Naive thymus-derived CD4-positive, alpha-beta T cell (primary cell): ENCODE measurements around the gene SLC2A4. TPM values are rescaled to one million over a fixed set of nuclear protein-coding genes. Genes with fewer than 3 reads are reported as not detected.
A peak's percentile ranks its signal among the peaks of the same experiment; 100 is the strongest.

Experiments used
- ATAC-seq: fragments of 150-1000 bp; cut with Tn5 transposase; 2 replicates; pipeline ENCODE4 v1.10.0; 2021; ENCODE audit warnings: mild to moderate bottlenecking, moderate library complexity
- CTCF ChIA-PET: fragments of 350-600 bp; sonication (Branson Sonifier 250); formaldehyde crosslinking; loops from one replicate; lab custom pipeline; 2021; ENCODE audit warnings: antibody characterized with exemption; lab: Charles Lee
- POLR2A ChIA-PET: fragments of 350-600 bp; sonication (Branson Sonifier 250); formaldehyde crosslinking; loops from one replicate; lab custom pipeline; 2021; ENCODE audit warnings: antibody characterized with exemption, inconsistent platforms; lab: Charles Lee
- DNase-seq, 9 donors: peaks; one replicate each; pipeline versions ENCODE4 v3.0.0 to v3.0.0-alpha.2; 2020 to 2022; ENCODE audit warnings: mixed read lengths in 1 of 9
- H3K27ac ChIP-seq: one replicate; pipeline ENCODE4 v1.7.0; 2013; ENCODE audit warnings: mild to moderate bottlenecking, low read depth, low read length, moderate library complexity
- H3K27me3 ChIP-seq, 2 donors: one replicate each; pipeline ENCODE4 v1.7.0; 2013; ENCODE audit warnings: low read length in 2 of 2, mild to moderate bottlenecking in 2 of 2, moderate library complexity in 2 of 2; ENCODE audit not compliant: control insufficient read depth in 2 of 2, insufficient read depth in 2 of 2
- H3K36me3 ChIP-seq, 3 experiments: 1 replicate in 2 of 3; 2 replicates in 1 of 3; pipeline ENCODE4 v1.7.0; 2013; ENCODE audit warnings: low read length in 3 of 3, mild to moderate bottlenecking in 3 of 3, moderate library complexity in 1 of 3; ENCODE audit not compliant: insufficient read depth in 3 of 3, control insufficient read depth in 2 of 3
- H3K4me1 ChIP-seq, 2 donors: one replicate each; pipeline ENCODE4 v1.7.0; 2013; ENCODE audit warnings: low read length in 2 of 2, mild to moderate bottlenecking in 2 of 2, moderate library complexity in 1 of 2; ENCODE audit not compliant: control insufficient read depth in 2 of 2, insufficient read depth in 2 of 2
- H3K4me3 ChIP-seq: 2 replicates; pipeline ENCODE4 v1.7.0; 2013; ENCODE audit warnings: mild to moderate bottlenecking, low read length
- H3K9me3 ChIP-seq, 3 experiments: 1 replicate in 2 of 3; 2 replicates in 1 of 3; pipeline ENCODE4 v1.7.0; 2013; ENCODE audit warnings: low read length in 3 of 3; ENCODE audit not compliant: control insufficient read depth in 2 of 3
- H3K27ac Mint-ChIP-seq, 9 donors: one replicate each; pipeline ENCODE4 v1.8.0; 2020 to 2022; ENCODE audit warnings: mixed read lengths in 9 of 9, mild to moderate bottlenecking in 8 of 9, moderate library complexity in 5 of 9, inconsistent platforms in 2 of 9
- H3K27me3 Mint-ChIP-seq, 5 donors: one replicate each; pipeline ENCODE4 v1.8.0; 2021 to 2022; ENCODE audit warnings: mixed read lengths in 5 of 5, mild to moderate bottlenecking in 1 of 5
- H3K36me3 Mint-ChIP-seq, 5 donors: one replicate each; pipeline ENCODE4 v1.8.0; 2020 to 2022; ENCODE audit warnings: mixed read lengths in 5 of 5, mild to moderate bottlenecking in 3 of 5, inconsistent platforms in 1 of 5
- H3K4me1 Mint-ChIP-seq, 7 donors: one replicate each; pipeline ENCODE4 v1.8.0; 2020 to 2022; ENCODE audit warnings: mixed read lengths in 7 of 7, mild to moderate bottlenecking in 3 of 7, inconsistent platforms in 1 of 7
- H3K4me3 Mint-ChIP-seq, 10 donors: one replicate each; pipeline ENCODE4 v1.8.0; 2020 to 2022; ENCODE audit warnings: mild to moderate bottlenecking in 10 of 10, mixed read lengths in 10 of 10, moderate library complexity in 6 of 10, inconsistent platforms in 2 of 10
- H3K9me3 Mint-ChIP-seq, 11 donors: one replicate each; pipeline ENCODE4 v1.8.0; 2020 to 2022; ENCODE audit warnings: mixed read lengths in 11 of 11, mild to moderate bottlenecking in 4 of 11, inconsistent platforms in 1 of 11, moderate library complexity in 1 of 11
- intact Hi-C, 2 donors: fragments of 100-400 bp; cut with micrococcal nuclease; formaldehyde crosslinking; loops; one replicate each; pipeline ENCODE4 v1.15.1; 2023
- polyA plus RNA-seq, 2 donors: library from polyadenylated mRNA; unstranded; fragments of 300-500 nt; fragmentation: Illumina TruSeq; gene quantifications; one replicate each; pipeline ENCODE4 v1.2.3, GENCODE V29; 2021
- total RNA-seq, 6 experiments: library from RNA in 5 of 6; stranded (reverse) in 5 of 6; gene quantifications; 1 replicate in 5 of 6; 2 replicates in 1 of 6; pipeline ENCODE4 v1.2.3 and lab custom pipeline; 2021 to 2026

Gene SLC2A4
- total and polyA plus RNA-seq, 7 experiments from 2014 or later: not detected

DNA sequence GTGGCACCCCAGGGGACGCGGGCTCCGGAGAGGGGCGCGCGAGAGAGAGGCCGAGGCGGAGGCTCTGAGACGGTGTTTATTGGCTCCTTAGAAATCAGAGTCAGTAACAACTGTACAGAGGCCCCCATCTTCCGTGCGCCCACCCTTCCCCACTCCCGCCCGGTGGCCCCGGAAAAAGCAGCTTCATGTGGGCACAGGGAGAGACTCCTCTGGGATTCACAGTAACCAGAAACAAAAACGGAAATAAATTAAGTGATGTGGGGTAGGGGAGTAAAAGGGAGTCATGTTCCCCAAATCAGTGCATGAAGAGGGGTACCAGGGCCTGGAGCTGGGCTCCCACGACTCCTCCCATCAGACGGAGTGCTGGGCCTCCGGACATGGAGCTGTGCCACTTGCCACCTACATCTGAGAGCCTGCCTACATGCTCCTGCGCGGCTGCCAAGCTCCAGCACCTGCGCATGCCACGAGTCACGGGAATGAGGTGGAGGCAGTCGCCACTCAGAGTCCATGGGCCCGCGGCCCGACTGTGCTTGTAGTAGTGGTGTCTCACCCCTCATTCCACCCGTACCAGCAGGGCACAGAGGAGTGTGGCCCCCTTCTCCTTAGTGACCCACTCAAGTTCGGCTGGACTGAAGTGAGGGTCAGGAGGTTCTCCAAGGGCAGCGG, 34.2 kb downstream of the SLC2A4 start:
- Histone ChIP-seq H3K27ac (peak overlapping the region; percentile 87), H3K9me3 (no peaks in the 10 kb centered on the region), H3K36me3 (peaks cover 24 to 64% (median 36%) of the 10 kb centered on the region in 3 experiments), H3K4me3 (peak overlapping the region; percentile 85), H3K27me3 (no peaks in the 10 kb centered on the region), H3K4me1 (peaks cover 22 to 27% of the 10 kb centered on the region in 2 donors)
- Mint-ChIP-seq H3K9me3 (peaks cover 0 to 5% (median 0%) of the 10 kb centered on the region in 11 donors), H3K36me3 (peaks cover 7 to 43% (median 20%) of the 10 kb centered on the region in 5 donors), H3K27me3 (no peaks in the 10 kb centered on the region), H3K4me3 (peak overlapping the region; percentile 85 to 96 (median 90)), H3K27ac (peak overlapping the region; percentile 85 to 97 (median 95)), H3K4me1 (peaks cover 29 to 55% (median 47%) of the 10 kb centered on the region in 7 donors)
- DNase-seq (no peak), ATAC-seq (no peak)
- intact Hi-C loops: loop anchor here (1.0 to 2.0 kb wide), 4 partner anchors 8 to 89 kb away; partner anchors contain the start of genes EIF5A (in 2 of the 2), NEURL4 (in 2 of the 2) and TMEM256 (in 1 of the 2)
- ChIA-PET POLR2A (interaction anchor here (0.6 to 11.5 kb wide), 14 partner anchors 10 to 299 kb away, joined by 3 to 336 read pairs (median 3); partner anchors contain the start of genes ACAP1, FXR2, MPDU1 and NEURL4), CTCF (interaction anchor here (1.4 to 1.5 kb wide), 2 partner anchors 10 to 17 kb away, joined by 3 to 5 read pairs; no protein-coding TSS in a partner anchor)

DNA sequence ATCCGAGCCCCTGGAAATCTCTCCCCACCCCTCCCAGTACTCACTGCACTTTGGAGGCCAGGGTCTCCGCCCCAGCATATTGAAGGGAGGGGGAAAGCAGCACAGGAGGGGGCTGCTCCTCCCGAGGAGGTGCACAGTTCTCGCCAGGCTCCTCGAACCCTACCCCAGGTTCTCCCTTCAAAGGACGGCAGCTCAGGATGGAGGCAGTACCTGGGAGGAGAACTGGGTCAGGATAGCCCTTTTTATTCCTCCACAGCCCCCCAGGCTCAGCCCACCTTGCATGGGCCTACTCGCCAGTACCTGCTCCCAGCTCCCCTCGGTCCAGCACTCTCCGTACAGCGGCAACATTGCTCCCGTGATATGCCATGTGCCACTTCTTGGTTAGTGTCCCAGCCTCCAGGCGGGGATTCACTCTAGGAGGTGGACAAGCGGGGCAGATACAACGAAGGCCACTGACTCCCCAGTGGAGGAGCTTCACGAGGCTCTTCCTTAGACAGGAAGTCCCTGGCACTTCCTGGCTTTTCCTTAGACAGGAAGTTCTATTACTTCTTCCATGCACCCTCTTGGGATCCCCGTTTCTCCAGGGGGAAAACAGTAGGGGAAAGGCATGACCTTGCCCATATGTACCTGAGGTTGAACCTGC, 35.8 kb downstream of the SLC2A4 start:
- Histone ChIP-seq H3K9me3 (no peaks in the 10 kb centered on the region), H3K27me3 (no peaks in the 10 kb centered on the region), H3K27ac (no peak overlapping the region), H3K4me3 (no peak overlapping the region), H3K36me3 (peaks cover 19 to 65% (median 27%) of the 10 kb centered on the region in 3 experiments), H3K4me1 (peaks cover 19 to 24% of the 10 kb centered on the region in 2 donors)
- H3K4me1 Mint-ChIP-seq: peaks cover 17 to 45% (median 35%) of the 10 kb centered on the region in 7 donors
- peaks cover 0 to 42% (median 11%) of the 10 kb centered on the region in 5 donors for H3K36me3 Mint-ChIP-seq
- H3K4me3 Mint-ChIP-seq: peak overlapping the region in 7 of 10 donors; percentile 18 to 65 (median 54)
- ChIA-PET CTCF (interaction anchor here (1.1 kb wide), 1 partner anchor 30 kb away, joined by 3 read pairs; no protein-coding TSS in a partner anchor), POLR2A (interaction anchor here (1.0 to 11.5 kb wide), 2 partner anchors 13 to 27 kb away, joined by 3 to 336 read pairs; partner anchors contain the start of genes ACAP1 and NEURL4)
- peaks cover 0 to 5% (median 0%) of the 10 kb centered on the region in 11 donors for H3K9me3 Mint-ChIP-seq
- ATAC-seq (no peak), DNase-seq (no peak)
- H3K27me3 Mint-ChIP-seq: no peaks in the 10 kb centered on the region
- intact Hi-C loops: no loop called here
- peak overlapping the region in 5 of 9 donors; percentile 36 to 72 (median 56) for H3K27ac Mint-ChIP-seq

DNA sequence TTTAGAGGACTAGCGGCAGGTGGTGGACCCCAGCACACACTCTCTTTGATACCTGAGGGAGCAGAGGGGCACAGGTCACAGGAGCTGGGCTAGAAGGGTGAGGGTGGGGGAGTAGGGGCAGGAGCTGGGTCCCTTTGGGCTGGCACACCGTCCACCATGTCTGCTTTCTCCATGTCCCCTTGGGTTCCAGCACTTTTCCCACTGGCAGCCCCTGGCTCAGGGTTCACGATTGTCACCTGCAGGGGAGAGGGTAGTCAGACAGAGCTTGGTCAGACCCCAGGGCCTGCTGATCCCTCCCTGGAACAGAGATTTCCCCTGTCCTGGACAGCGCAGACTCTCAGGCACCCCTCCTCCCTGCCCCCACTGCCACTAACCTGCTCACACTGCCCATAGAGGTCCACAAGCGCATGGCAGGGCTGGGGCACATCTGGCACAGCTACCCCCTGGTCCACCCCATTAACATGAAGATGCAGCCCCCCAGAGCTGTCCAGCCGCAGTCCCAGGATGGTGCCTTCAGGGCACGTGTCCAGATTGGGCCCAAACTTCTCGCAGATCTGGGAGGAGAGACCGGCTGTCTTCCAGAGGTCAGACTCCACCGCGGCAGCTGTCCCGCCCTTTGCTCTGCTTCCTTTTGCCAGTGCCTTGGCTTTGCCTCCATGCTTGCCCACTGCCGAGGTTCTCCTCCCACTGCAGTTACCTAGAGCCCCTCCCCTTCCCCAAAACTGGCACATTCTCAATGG, 36.8 kb downstream of the SLC2A4 start:
- H3K36me3 Mint-ChIP-seq: peaks cover 0 to 39% (median 2%) of the 10 kb centered on the region in 5 donors
- H3K4me1 Mint-ChIP-seq: peaks cover 7 to 34% (median 25%) of the 10 kb centered on the region in 7 donors
- H3K27me3 ChIP-seq: no peaks in the 10 kb centered on the region
- DNase-seq (no peak), ATAC-seq (no peak)
- H3K9me3 Mint-ChIP-seq: peaks cover 0 to 5% (median 0%) of the 10 kb centered on the region in 11 donors
- H3K4me3 Mint-ChIP-seq: peak overlapping the region in 2 of 10 donors; percentile 31 to 54
- H3K9me3 ChIP-seq: no peaks in the 10 kb centered on the region
- POLR2A ChIA-PET: interaction anchor here (0.6 to 11.5 kb wide), 2 partner anchors 12 to 27 kb away, joined by 3 to 336 read pairs; partner anchors contain the start of genes ACAP1 and NEURL4
- H3K4me3 ChIP-seq: no peak overlapping the region
- intact Hi-C loops: no loop called here
- CTCF ChIA-PET: interaction anchor here (0.9 kb wide), 1 partner anchor 8 kb away, joined by 3 read pairs; no protein-coding TSS in a partner anchor
- peaks cover 16 to 65% (median 26%) of the 10 kb centered on the region in 3 experiments for H3K36me3 ChIP-seq
- no peak overlapping the region for H3K27ac ChIP-seq
- H3K27ac Mint-ChIP-seq: peak overlapping the region in 3 of 9 donors; percentile 36 to 84 (median 59)
- no peaks in the 10 kb centered on the region for H3K27me3 Mint-ChIP-seq
- H3K4me1 ChIP-seq: peaks cover 18 to 19% of the 10 kb centered on the region in 2 donors

DNA sequence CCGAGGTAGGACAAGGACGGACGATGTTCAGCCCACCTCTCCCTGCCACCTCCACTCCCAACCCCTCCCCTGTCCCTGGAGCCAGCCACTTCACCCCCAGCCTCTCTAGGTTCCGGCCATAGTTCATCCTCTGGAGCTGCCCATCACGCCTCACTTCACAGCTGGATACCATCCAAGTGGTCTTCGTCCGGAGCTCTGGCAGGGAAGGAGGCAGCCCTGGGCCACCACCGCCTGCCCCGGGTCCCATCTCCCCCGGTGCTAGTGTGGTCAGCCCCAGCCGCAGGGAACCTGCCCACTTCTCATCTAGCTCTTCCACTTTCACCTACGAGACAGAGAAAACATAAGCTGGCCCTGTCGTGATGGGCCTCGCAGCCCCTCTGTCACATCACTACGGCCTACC, 39.9 kb downstream of the SLC2A4 start:
- intact Hi-C loops: no loop called here
- Histone ChIP-seq H3K4me3 (no peak overlapping the region), H3K4me1 (no peaks in the 10 kb centered on the region), H3K27me3 (no peaks in the 10 kb centered on the region), H3K27ac (no peak overlapping the region), H3K36me3 (peaks cover 7 to 87% (median 21%) of the 10 kb centered on the region in 3 experiments), H3K9me3 (no peaks in the 10 kb centered on the region)
- Mint-ChIP-seq H3K27ac (peak overlapping the region in 1 of 9 donors; percentile 36), H3K36me3 (peaks cover 0 to 35% (median 0%) of the 10 kb centered on the region in 5 donors), H3K4me3 (no peak overlapping the region), H3K9me3 (no peaks in the 10 kb centered on the region), H3K27me3 (no peaks in the 10 kb centered on the region), H3K4me1 (peaks cover 2 to 18% (median 8%) of the 10 kb centered on the region in 7 donors)
- DNase-seq: no peak
- ATAC-seq: no peak
- ChIA-PET CTCF (interaction anchor here (2.4 to 2.5 kb wide), 2 partner anchors 8 to 15 kb away, joined by 11 to 15 read pairs; partner anchors contain the start of gene ACAP1), POLR2A (interaction anchor here (1.2 to 22.8 kb wide), 5 partner anchors 8 to 164 kb away, joined by 4 to 336 read pairs (median 18); partner anchors contain the start of genes ACAP1, EIF5A, GPS2 and NEURL4)

DNA sequence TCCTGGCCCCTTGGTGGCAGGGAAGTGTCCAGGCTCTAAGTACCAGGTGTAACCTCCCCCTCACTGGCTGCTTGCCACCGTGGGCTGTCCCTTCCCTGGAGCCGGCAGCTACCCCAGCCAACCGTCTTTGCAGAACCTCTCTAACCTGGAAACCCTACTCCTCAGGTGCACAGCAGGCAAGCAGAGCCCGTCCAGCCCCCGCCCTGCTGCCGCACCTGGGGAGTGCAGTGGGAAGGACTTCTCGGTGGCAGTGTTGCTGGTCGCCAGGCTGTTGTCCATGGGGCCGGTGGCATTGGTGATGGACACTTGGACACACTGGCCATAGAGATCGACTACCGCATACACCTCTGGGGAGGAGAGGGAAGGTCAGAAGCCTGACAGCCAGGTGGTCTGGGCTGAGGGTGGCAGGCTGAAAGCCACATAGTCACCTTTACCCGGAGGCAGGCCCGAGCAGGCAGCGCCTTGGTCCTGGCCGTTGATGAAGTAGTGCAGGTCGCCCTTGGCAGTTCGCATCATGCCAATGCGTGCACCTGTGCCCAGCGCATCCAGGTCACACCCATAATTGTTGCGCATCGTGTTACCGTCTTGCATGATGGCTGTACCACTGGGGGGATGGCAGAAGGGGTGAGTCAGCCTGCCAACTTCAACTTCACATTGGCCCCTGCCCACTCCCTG, 41.1 kb downstream of the SLC2A4 start:
- ChIA-PET POLR2A (interaction anchor here (1.4 to 22.8 kb wide), 4 partner anchors 7 to 22 kb away, joined by 5 to 336 read pairs (median 23); partner anchors contain the start of genes ACAP1, EIF5A, GPS2 and NEURL4), CTCF (interaction anchor here (1.5 to 2.3 kb wide), 3 partner anchors 22 to 114 kb away, joined by 3 to 16 read pairs (median 5); no protein-coding TSS in a partner anchor)
- ATAC-seq (no peak), DNase-seq (no peak)
- no peaks in the 10 kb centered on the region for H3K9me3 ChIP-seq
- Mint-ChIP-seq H3K4me3 (peak overlapping the region in 1 of 10 donors; percentile 7), H3K4me1 (peaks cover 0 to 22% (median 10%) of the 10 kb centered on the region in 7 donors), H3K27me3 (no peaks in the 10 kb centered on the region), H3K27ac (no peak overlapping the region), H3K36me3 (peaks cover 0 to 29% (median 0%) of the 10 kb centered on the region in 5 donors), H3K9me3 (no peaks in the 10 kb centered on the region)
- H3K4me3 ChIP-seq: no peak overlapping the region
- H3K27me3 ChIP-seq: no peaks in the 10 kb centered on the region
- peaks cover 7 to 87% (median 21%) of the 10 kb centered on the region in 3 experiments for H3K36me3 ChIP-seq
- H3K4me1 ChIP-seq: no peaks in the 10 kb centered on the region
- no peak overlapping the region for H3K27ac ChIP-seq
- intact Hi-C loops: no loop called here
